HepG2 (cell line): ENCODE results near the gene HINFP. TPM values are rescaled to one million over a fixed set of nuclear protein-coding genes. Genes with fewer than 3 reads are reported as not detected.

Source experiments
- ATAC-seq: fragments of 200-7000 bp; cut with Tn5 transposase; 3 replicates; pipeline ENCODE4 v1.9.1; 2020; ENCODE audit warnings: mild to moderate bottlenecking, moderate library complexity
- BruUV-seq: library from RNA; stranded (reverse); fragments of 400-500 nt; replicated peaks from 2 replicates; lab custom pipeline; 2021; lab: Mats Ljungman, UMichigan
- CTCF ChIA-PET: fragments of 300-600 bp; formaldehyde crosslinking; extraction: SDS; loops from one replicate; lab custom pipeline; 2021; ENCODE audit warnings: low total read pairs, inconsistent platforms, low intra/inter-chr PET ratio; lab: Yijun Ruan, JAX
- POLR2A ChIA-PET: fragments of 350-600 bp; sonication (Branson Sonifier 250); formaldehyde crosslinking; loops from one replicate; lab custom pipeline; 2020; ENCODE audit warnings: antibody characterized with exemption, inconsistent platforms; lab: Yijun Ruan, JAX
- DNase-seq: peaks from one replicate; pipeline ENCODE4 v3.0.0-alpha.2; 2015; ENCODE audit warnings: low spot score
- FAIRE-seq: peaks from 3 replicates; lab custom pipeline; 2011; peaks lifted over from hg19 to GRCh38; lab: Jason Lieb, UNC
- H2AFZ ChIP-seq: one replicate; pipeline ENCODE4 v1.6.1; 2011; ENCODE audit warnings: low read length, inconsistent platforms
- H3K27ac ChIP-seq: fragments of 300-600 bp; 3 replicates; pipeline ENCODE4 v1.8.0; 2011; ENCODE audit warnings: mixed run types, mild to moderate bottlenecking, mixed read lengths, low read length, inconsistent platforms; ENCODE audit not compliant: insufficient read depth; ENCODE audit errors: extremely low read length
- H3K27me3 ChIP-seq, 2 experiments: fragments of 200-600 bp in 1 of 2; 2 replicates in 1 of 2; 3 replicates in 1 of 2; pipeline versions ENCODE4 v1.6.0 to v1.8.0; 2011; ENCODE audit warnings: low read length in 2 of 2, mild to moderate bottlenecking in 2 of 2, moderate library complexity in 2 of 2, inconsistent platforms in 1 of 2; ENCODE audit not compliant: insufficient read depth in 2 of 2, control insufficient read depth in 1 of 2
- H3K36me3 ChIP-seq, 2 experiments: fragments of 200-600 bp in 1 of 2; replicated peaks in 1 of 2; 2 replicates in 1 of 2; 3 replicates in 1 of 2; pipeline versions ENCODE4 v1.5.1 to v1.8.0; 2011; ENCODE audit warnings: low read length in 2 of 2, inconsistent platforms in 1 of 2; ENCODE audit not compliant: insufficient read depth in 2 of 2, control insufficient read depth in 1 of 2
- H3K4me1 ChIP-seq: 2 replicates; pipeline ENCODE4 v1.5.1; 2012; ENCODE audit warnings: low read length, inconsistent platforms; ENCODE audit not compliant: insufficient read depth
- H3K4me2 ChIP-seq: 2 replicates; pipeline ENCODE4 v1.6.0; 2011; ENCODE audit warnings: low read depth, low read length, inconsistent platforms
- H3K4me3 ChIP-seq, 3 experiments: fragments of 200-600 bp in 1 of 3; sonication (generic), shearing (Covaris generic) in 1 of 3; replicated peaks in 1 of 3; 2 replicates each; pipeline ENCODE4 v1.5.1; 2011 to 2016; ENCODE audit warnings: low read length in 3 of 3, inconsistent platforms in 2 of 3, low read depth in 2 of 3, mild to moderate bottlenecking in 2 of 3, control low read depth in 1 of 3, mixed read lengths in 1 of 3; ENCODE audit not compliant: insufficient read depth in 1 of 3
- H3K79me2 ChIP-seq: one replicate; pipeline ENCODE4 v1.6.1; 2011; ENCODE audit warnings: low read length, inconsistent platforms; ENCODE audit not compliant: insufficient read depth
- H3K9ac ChIP-seq: 2 replicates; pipeline ENCODE4 v1.6.0; 2011; ENCODE audit warnings: mild to moderate bottlenecking, low read depth, low read length, inconsistent platforms; ENCODE audit not compliant: insufficient read depth
- H3K9me3 ChIP-seq: 2 replicates; pipeline ENCODE4 v1.5.1; 2012; ENCODE audit warnings: mild to moderate bottlenecking, low read length
- H4K20me1 ChIP-seq: 2 replicates; pipeline ENCODE4 v1.6.0; 2011; ENCODE audit warnings: inconsistent platforms, mild to moderate bottlenecking, low read length, moderate library complexity; ENCODE audit not compliant: insufficient read depth
- AGO2 ChIP-seq: fragments of 200-400 bp; formaldehyde crosslinking; optimal IDR thresholded peaks from 2 replicates; pipeline ENCODE3; 2017; ENCODE audit warnings: mild to moderate bottlenecking, low read depth, low read length, moderate library complexity
- BRCA1 ChIP-seq: sonication (generic); formaldehyde crosslinking; IDR thresholded peaks from 2 replicates; pipeline ENCODE4 v1.4.0; 2020; ENCODE audit warnings: missing genetic modification reagents
- CCAR2 ChIP-seq: fragments of 200-400 bp; formaldehyde crosslinking; optimal IDR thresholded peaks from 2 replicates; pipeline ENCODE3; 2018; ENCODE audit warnings: low read depth, mild to moderate bottlenecking, low read length, moderate library complexity
- HMGXB4 ChIP-seq, 2 experiments: sonication (generic) in 1 of 2; formaldehyde crosslinking in 1 of 2; IDR thresholded peaks; 2 replicates each; pipeline versions ENCODE4 v1.4.0 to v1.6.1; 2018 to 2020; ENCODE audit warnings: missing genetic modification reagents in 2 of 2, borderline replicate concordance in 1 of 2, low read depth in 1 of 2, mild to moderate bottlenecking in 1 of 2, missing biosample characterization in 1 of 2
- KDM5A ChIP-seq: fragments of 200-600 bp; sonication (generic); IDR thresholded peaks from 2 replicates; pipeline ENCODE4 v1.7.0; 2018; ENCODE audit warnings: antibody characterized with exemption, mild to moderate bottlenecking, low read length, borderline replicate concordance
- SATB2 ChIP-seq: sonication (generic); formaldehyde crosslinking; IDR thresholded peaks from 2 replicates; pipeline ENCODE4 v1.5.0; 2020; ENCODE audit warnings: missing genetic modification reagents
- SIX1 ChIP-seq: sonication (generic); formaldehyde crosslinking; IDR thresholded peaks from 2 replicates; pipeline ENCODE4 v1.4.0; 2020; ENCODE audit warnings: missing genetic modification reagents, borderline replicate concordance
- ZBTB7B ChIP-seq: sonication (generic); formaldehyde crosslinking; IDR thresholded peaks from 2 replicates; pipeline ENCODE4 v1.4.0; 2020; ENCODE audit warnings: missing genetic modification reagents
- ZFP91 ChIP-seq: sonication (generic); formaldehyde crosslinking; IDR thresholded peaks from 2 replicates; pipeline ENCODE4 v1.9.0; 2022; ENCODE audit warnings: missing genetic modification reagents, mild to moderate bottlenecking, borderline replicate concordance
- ZFX ChIP-seq: sonication (generic); formaldehyde crosslinking; IDR thresholded peaks from 2 replicates; pipeline ENCODE4 v1.4.0; 2020; ENCODE audit warnings: mild to moderate bottlenecking, low read depth, missing genetic modification reagents, moderate library complexity
- ZFY ChIP-seq: sonication (generic); formaldehyde crosslinking; IDR thresholded peaks from 2 replicates; pipeline ENCODE4 v1.4.0; 2020; ENCODE audit warnings: missing genetic modification reagents
- ZNF503 ChIP-seq: sonication (generic); formaldehyde crosslinking; IDR thresholded peaks from 2 replicates; pipeline ENCODE4 v1.4.0; 2020; ENCODE audit warnings: missing genetic modification reagents
- ZNF792 ChIP-seq: IDR thresholded peaks from 2 replicates; pipeline ENCODE4 v1.6.1; 2016
- ZNF839 ChIP-seq: sonication (generic); formaldehyde crosslinking; IDR thresholded peaks from 2 replicates; pipeline ENCODE4 v1.4.0; 2020; ENCODE audit warnings: missing genetic modification reagents, mild to moderate bottlenecking, borderline replicate concordance
- ZSCAN29 ChIP-seq: sonication (generic); formaldehyde crosslinking; conservative IDR thresholded peaks from 2 replicates; pipeline ENCODE4 v1.4.0; 2020; ENCODE audit warnings: mild to moderate bottlenecking, missing genetic modification reagents
- WGBS: methylation state at CpG from one replicate; pipeline ENCODE4 v1.1.6; 2017; ENCODE audit warnings: low lambda C conversion rate; 5-methylcytosine and 5-hydroxymethylcytosine counted together
- in situ Hi-C: cut with HindIII; loops from 2 replicates; pipeline ENCODE4 v1.10.0; 2017; ENCODE audit warnings: low pct_unique_long_range_greater_than_20kb; ENCODE audit not compliant: extremely low pct_ligation_motif_present
- intact Hi-C: fragments of 100-400 bp; cut with micrococcal nuclease; formaldehyde crosslinking; loops from one replicate; pipeline ENCODE4 v1.10.0; 2022; ENCODE audit not compliant: unreplicated experiment
- polyA plus RNA-seq, 8 experiments: library from polyadenylated mRNA; depleted of rRNA in 3 of 8; stranded (reverse) in 7 of 8; unstranded in 1 of 8; fragments of >200 nt; fragmentation: Illumina TruSeq in 4 of 8; extraction: Trizol in 4 of 8; gene quantifications; 2 replicates each; pipeline versions ENCODE4 v1.2.1 to v1.2.3, GENCODE V29; 2011 to 2016; ENCODE audit warnings: low read depth in 4 of 8, missing spikeins in 1 of 8, mixed read lengths in 1 of 8; ENCODE audit not compliant: insufficient read depth in 1 of 8
- total RNA-seq, 5 experiments: library from RNA; depleted of rRNA; stranded (reverse); fragments of >200 nt; fragmentation: Illumina TruSeq; extraction: Trizol; gene quantifications; 2 replicates each; pipeline ENCODE4 v1.2.3, GENCODE V29; 2016; ENCODE audit warnings: low read depth in 1 of 5

Gene HINFP
- total and polyA plus RNA-seq, 2 of the 13 experiments (the other 11 are each of a cell fraction or from before 2014, with no cell fraction given) = 15.1 to 21.4 TPM

- TF ChIP-seq CCAR2 (no peak), ZNF839 (CRISPR knock-in tag) (no peak), KDM5A (peak; percentile 90), ZSCAN29 (CRISPR knock-in tag) (peak; percentile 85), AGO2 (peak; percentile 84), ZNF503 (CRISPR knock-in tag) (peak; percentile 34; the same call in 1 of the 2 replicates), SIX1 (CRISPR knock-in tag) (no peak), ZBTB7B (peak; percentile 47; the same call in 1 of the 2 replicates)
Measured at GRCh38 chr11:119084663-119085436, 36.5 kb upstream of the HINFP start, which contains the start of gene HMBS (continued).

- Histone ChIP-seq H3K4me1 (peaks cover 36% of the 10 kb centered on the region), H3K4me3 (peak overlapping the region; percentile 71 to 93 (median 77)), H4K20me1 (no peaks in the 10 kb centered on the region), H3K4me2 (peak overlapping the region; percentile 89), H3K36me3 (peaks cover 4 to 23% of the 10 kb centered on the region in 2 experiments), H2AFZ (no peak overlapping the region), H3K9me3 (no peaks in the 10 kb centered on the region), H3K9ac (peak overlapping the region; percentile 93), H3K27me3 (no peaks in the 10 kb centered on the region; a peak in 1 of 5 replicates), H3K27ac (peak overlapping the region; percentile 98), H3K79me2 (peaks cover 14% of the 10 kb centered on the region)
- CTCF ChIA-PET = no interaction called here
- ATAC-seq (peak; percentile 24), FAIRE-seq (no peak), DNase-seq (no peak)
- POLR2A ChIA-PET = interaction anchor here (0.6 to 3.8 kb wide), 40 partner anchors 9 to 465 kb away, joined by 3 to 109 read pairs (median 4); partner anchors contain the start of genes BCL9L, C2CD2L, CBL and CENATAC
- BruUV-seq = TSS peak; percentile 84
- in situ Hi-C loops = no loop called here
- WGBS = 0% methylated on average over 2 of the region's 13 CpGs
- intact Hi-C loops = no loop called here
- TF ChIP-seq HMGXB4 (CRISPR knock-in tag; IDR thresholded peaks at IDR 0.05; ENCODE audit: borderline replicate concordance in 1 of 2, low read depth in 1 of 2) (0 out of 4 replicates have a peak, but pooled peaks of 1 of the 2 experiments have one; percentile 7), BRCA1 (0 out of 2 replicates have a peak, but pooled peaks have one; percentile 4), ZFX (CRISPR knock-in tag) (peak; percentile 43; the same call in 1 of the 2 replicates), SATB2 (CRISPR knock-in tag) (no peak), ZFP91 (CRISPR knock-in tag) (peak; percentile 96; the same call in 1 of the 2 replicates), ZFY (CRISPR knock-in tag) (peak; percentile 13; the same call in 1 of the 2 replicates), ZNF792 (0 out of 2 replicates have a peak, but pooled peaks have one; percentile 3)
Measured at GRCh38 chr11:119085437-119085847, 35.9 kb upstream of the HINFP start.
